ENCODE data around the gene NOL3. TPM values are rescaled to one million over a fixed set of nuclear protein-coding genes. Genes with fewer than 3 reads are reported as not detected.
"Not testable (repeated sequence)": the region's sequence is repeated elsewhere in the genome, so short reads cannot be mapped to it uniquely, and the experiment has no call there.

The NOL3 gene
- 26.8 TPM for total RNA-seq

DNA sequence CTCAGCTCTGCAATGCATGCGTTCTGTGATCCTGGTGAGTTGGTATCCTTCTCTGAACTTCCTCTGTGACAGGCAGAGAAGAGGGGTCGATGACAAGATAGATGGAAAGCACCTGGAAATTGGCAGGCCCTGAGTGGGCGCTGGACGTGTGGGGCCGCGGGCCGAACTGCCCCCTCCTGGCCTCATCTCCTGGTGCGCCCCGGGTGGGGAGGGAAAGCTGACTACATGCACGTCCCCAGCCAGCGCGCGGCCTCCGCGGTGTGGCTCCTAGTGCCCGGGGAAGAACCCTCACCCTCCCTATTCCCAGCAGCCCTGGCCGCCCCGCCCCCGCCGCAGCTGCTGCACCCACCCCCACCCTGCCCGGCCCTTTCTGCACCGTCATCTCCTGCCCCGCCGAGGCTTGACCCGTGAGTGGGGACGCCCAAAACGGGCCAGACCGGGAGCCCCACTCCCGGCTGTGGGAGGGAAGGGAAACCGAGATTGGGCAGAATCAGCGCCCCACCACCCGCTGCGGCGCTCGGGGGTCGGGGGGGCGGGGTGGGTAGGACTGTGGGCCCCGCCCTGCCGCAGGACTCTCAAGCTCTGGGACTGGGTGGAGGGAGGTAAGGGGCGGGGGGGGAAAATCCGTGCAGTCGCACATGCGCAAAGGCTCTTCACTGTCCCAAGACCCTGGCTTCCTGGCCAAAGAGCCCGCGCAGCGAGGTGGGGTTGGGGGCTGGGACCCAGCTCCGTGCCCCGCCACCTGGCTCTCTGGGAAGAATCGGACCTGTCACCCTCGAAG is at the start of gene NOL3:
Gene NOL3 (plus strand): TSS at position 371 of the 781 bp plus-strand sequence.
- peak; percentile 90 for DNase-seq (ENCODE audit: low spot score)

- not testable (repeated sequence) for DNase-seq (ENCODE audit: low spot score)
Measured at GRCh38 chr16:67122799-67123198, 47.5 kb upstream of the NOL3 start.

GRCh38 chr16:67128417-67128816 is 41.9 kb upstream of the NOL3 start:
- no peak for DNase-seq (ENCODE audit: low spot score)

DNA sequence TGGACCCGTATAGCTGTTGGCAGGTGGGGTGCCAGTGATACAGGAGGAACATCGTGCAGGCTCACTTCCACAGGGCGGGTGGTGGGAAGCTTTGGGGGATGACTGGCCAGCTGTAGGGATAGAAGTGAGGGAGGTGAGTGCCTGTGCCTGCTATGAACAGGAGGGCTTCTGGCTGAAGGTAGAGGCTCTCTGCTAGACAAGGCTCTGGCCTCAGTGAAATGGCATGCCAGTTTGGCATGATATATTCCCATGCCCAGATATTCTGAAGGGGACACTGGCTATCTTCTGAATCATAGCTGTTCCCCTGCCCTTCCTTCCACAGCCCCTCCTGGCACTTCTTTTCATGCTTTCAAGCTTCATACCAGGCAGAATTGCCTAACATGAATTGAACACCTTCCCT is 41.5 kb upstream of the NOL3 start:
- no peak for DNase-seq (ENCODE audit: low spot score)

DNA sequence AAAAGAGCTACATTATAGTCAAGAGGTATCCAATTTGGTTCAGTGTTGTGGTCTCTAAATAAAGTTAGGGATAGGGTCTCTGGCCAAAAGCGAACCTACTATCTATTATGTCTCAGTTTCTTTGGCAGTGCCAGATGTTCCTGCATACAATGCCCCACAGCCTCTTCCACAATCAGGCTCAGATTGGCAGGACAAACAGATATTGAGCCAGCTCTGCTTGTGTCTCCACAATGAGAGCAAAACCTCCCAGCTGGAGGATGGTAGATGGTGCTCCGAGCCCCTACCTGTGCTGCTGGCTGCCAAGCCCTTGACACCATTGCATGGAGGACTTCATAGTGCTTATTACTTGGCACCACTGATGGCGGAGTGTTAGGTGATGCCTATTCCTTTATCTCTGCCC is 40.9 kb upstream of the NOL3 start:
- no peak for DNase-seq (ENCODE audit: low spot score)

GRCh38 chr16:67137605-67138004 is 32.7 kb upstream of the NOL3 start:
- no peak for DNase-seq (ENCODE audit: low spot score)

- DNase-seq (ENCODE audit: low spot score), result no peak
Measured at GRCh38 chr16:67141391-67141790, 28.9 kb upstream of the NOL3 start.

DNA sequence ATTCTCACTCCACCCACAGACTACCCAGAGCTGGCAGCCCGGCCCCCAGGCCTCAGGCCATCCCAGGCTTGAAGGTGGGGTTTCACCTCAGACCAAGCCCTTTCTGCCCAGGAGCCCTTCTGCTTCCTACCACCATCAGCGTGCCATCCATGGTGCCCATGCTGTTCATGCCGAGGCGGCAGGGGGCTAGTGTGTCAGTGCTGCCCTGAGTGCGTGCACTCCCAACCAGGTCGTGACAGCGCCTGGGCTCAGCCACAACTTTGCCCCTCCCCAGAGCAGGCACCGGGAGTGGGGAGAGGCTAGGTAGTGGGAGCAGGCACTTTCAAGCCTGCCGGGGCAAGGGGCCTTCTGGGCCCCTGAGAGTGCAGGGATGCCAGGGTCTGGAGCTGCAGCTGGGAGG is 28.0 kb upstream of the NOL3 start:
- DNase-seq (ENCODE audit: low spot score), result no peak

- DNase-seq (ENCODE audit: low spot score), result no peak
Measured at GRCh38 chr16:67144943-67145342, 25.4 kb upstream of the NOL3 start.

- no peak for DNase-seq (ENCODE audit: low spot score)
Measured at GRCh38 chr16:67145746-67146145, 24.6 kb upstream of the NOL3 start.

GRCh38 chr16:67146523-67147357 is 23.6 kb upstream of the NOL3 start:
- no peak for DNase-seq (ENCODE audit: low spot score)

- no peak for DNase-seq (ENCODE audit: low spot score)
Measured at GRCh38 chr16:67147437-67148140, 22.7 kb upstream of the NOL3 start.

- no peak for DNase-seq (ENCODE audit: low spot score)
Measured at GRCh38 chr16:67148221-67148620, 22.1 kb upstream of the NOL3 start.

- no peak for DNase-seq (ENCODE audit: low spot score)
Measured at GRCh38 chr16:67148656-67149275, 21.6 kb upstream of the NOL3 start.

- no peak for DNase-seq (ENCODE audit: low spot score)
Measured at GRCh38 chr16:67149276-67150046, 20.9 kb upstream of the NOL3 start.

DNA sequence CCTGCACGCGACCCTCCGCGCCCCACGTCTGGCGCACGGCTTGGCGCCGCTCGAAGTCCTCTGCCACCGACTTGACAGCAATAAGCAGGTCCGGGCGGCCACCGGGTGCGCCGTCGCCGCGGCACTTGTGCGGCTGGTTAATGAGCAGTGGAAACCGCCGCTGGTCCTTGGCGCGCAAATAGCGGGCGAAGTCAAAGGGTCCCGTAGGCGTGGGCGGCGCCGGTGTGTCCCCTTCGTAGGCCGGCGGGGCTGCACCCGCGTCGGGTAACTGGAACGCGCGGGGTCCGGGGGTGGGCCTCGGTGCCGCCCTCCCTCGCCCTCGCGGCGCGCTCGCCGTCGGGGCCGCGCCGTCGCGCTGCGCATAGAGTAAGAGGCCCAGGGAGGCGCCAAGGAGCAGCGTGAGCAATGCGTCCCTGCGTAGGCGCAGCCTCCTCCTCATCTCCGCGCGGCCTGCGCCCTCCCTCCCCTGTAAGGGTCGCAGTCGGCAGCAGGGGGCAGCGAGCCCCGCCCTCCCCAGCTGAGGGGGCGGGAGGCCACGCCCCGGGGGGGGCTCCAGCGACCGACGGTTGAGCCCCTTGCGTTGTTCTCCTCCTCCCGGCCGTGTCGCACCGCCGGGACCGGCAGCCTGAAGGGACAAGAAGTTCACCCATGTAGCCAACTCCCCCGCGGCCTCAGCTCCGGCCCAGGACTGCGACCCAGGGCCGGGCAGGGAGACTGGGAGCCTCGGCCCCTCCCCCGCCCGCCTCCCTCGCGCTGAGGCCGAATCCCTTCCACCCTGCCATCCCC is 20.1 kb upstream of the NOL3 start:
- DNase-seq (ENCODE audit: low spot score), result no peak

GRCh38 chr16:67150833-67151396 is 19.4 kb upstream of the NOL3 start, which contains the start of gene B3GNT9:
TSS of gene B3GNT9 (minus strand) at chr16:67150998. CDS start at chr16:67150485, 513 bp downstream.
- peak; percentile 80 for DNase-seq (ENCODE audit: low spot score)

- DNase-seq (ENCODE audit: low spot score), result no peak
Measured at GRCh38 chr16:67151431-67152097, 18.8 kb upstream of the NOL3 start.

- no peak for DNase-seq (ENCODE audit: low spot score)
Measured at GRCh38 chr16:67154578-67155294, 15.6 kb upstream of the NOL3 start.

Measured in ureter (tissue), 1 donor.